RPMI8226 (cell line): ENCODE measurements around the gene CCDC191.

Experiments used
- DNase-seq: peaks from one replicate; pipeline ENCODE4 v3.0.0-alpha.2; 2015

The CCDC191 gene, protein sequence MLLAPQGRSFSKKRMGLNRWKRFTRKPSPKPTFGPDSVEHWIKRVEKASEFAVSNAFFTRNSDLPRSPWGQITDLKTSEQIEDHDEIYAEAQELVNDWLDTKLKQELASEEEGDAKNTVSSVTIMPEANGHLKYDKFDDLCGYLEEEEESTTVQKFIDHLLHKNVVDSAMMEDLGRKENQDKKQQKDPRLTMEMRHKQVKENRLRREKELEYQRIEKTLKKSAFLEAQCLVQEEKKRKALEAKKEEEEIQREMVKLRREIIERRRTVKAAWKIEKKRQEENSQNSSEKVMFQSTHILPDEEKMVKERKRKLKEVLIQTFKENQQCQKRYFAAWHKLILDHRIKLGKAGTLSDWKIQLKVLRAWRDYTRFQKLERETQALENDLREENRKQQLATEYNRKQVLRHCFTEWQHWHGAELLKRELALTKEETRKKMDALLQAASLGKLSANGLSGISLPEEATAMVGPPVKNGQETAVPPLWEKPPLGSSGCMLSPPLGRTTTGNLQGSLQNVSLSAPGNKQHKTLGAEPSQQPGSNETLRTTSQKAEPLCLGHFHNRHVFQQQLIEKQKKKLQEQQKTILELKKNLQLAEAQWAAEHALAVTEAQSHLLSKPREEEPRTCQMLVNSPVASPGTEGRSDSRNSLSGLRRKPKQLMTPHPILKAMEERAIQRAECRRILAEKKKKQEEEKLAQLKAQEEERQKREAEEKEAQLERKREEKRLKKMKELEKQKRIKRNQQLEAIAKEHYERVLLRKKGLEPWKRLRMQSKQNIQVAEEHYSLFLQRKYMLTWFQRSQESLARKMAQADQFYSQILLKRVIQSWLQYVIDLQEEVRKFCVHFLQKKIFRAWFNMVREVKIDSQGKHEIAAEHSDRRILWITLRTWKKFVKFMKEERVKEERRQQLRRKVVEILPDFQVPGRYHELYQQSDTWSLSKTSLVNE

DNA sequence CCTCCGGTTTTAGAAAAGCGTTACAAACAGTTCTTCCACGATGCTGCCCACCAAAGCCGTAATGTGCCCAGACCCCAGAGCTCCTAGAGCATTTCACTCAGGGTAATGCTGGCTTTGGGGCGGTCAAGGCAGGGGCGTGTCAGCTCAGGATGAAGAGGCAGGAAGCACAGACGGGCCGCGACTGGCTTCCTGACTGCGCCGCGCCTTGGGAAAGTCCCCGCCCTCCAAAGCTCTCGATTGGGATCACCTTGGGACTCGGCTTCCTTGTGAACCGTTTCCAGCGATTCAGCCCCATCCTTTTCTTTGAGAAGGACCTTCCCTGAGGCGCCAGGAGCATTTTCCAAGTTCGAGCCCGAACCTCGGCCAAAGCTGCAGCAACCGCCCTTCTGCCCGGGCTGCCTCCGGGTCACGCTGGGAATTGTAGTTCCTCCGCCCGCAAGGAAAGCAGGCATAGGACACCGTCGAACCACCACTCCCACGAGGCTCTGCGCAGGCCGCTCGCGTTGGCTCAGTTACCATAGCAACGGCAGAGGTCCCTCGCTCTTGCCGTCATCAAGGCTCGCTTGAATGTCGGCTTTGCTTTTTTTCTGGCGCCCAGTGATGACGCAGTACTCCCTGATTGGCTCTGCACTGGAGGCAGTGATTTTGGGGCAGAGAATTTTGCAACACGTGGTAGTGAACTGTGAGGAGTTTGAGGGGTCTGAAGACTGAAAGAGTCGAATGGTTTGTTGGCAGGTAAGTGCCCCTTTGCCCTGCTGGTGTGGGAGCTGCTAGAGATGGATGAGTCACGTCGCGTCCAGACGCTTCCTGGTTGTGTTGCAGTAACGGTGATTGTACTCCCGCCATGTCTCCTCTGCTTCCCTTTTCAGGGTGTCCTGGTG lies at the start of gene CCDC191, which contains the start of gene QTRT2:
TSS of gene CCDC191 (minus strand) at position 397 of the 881 bp plus-strand sequence. CDS start at position 337, 60 bp downstream.
TSS of gene QTRT2 (plus strand) at position 608 of the 881 bp plus-strand sequence. CDS start 8,521 bp downstream, outside the sequence.
- peak; percentile 99 for DNase-seq

DNA sequence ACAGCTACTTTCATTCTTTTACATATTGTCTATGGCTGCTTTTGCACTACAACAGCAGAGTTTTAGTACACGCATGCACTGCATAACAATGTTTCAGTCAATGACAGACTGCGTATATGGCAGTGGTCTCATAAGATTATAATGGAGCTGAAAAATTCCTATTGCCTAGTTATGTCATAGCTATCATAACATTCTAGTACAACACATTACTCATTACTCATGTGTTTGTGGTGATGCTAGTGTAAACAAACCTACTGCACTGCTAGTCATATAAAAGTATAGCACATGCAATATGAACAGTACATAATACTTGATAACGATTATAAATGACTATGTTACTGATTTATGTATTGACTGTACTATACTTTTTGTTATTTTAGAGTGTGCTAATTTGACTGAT lies 48.1 kb upstream of the CCDC191 start:
- no peak for DNase-seq

DNA sequence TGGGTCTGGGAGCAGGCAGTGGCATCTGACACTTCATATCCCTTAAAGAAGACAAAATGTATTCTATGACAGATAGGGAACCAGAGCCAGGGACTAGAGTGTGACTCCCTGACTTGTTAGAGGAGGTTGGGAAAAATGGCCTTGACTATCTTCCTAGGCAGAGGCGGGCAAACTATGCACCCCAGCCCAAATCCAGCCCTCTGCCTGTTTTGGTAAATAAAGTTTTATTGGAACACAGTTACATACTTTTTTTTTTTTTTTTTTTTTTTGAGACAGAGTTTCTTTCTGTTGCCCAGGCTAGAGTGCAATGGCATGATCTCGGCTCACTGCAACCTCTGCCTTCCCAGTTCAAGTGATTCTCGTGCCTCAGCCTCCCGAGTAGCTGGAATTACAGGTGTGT lies 47.5 kb upstream of the CCDC191 start:
- no peak for DNase-seq

- DNase-seq = no peak
Observed at GRCh38 chr3:114103181-114103580, 46.9 kb upstream of the CCDC191 start.

DNA sequence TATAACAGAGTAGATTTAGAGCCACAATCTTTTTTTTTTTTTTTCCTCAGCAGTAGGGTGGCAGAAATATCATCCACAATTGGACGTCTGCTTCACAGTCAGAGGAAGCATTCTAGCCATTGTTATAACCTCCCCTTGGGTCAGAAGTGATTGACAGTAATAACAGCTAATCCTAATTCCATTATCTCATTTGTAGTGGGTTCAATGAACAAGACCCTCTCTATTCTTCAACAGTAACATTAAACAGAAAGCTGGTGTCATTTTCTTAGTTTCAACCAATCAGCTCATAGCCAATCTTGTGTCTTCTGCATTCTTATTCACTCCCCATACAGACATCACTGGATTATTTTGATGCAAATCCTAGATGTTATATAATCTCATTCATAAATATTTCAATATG lies 44.8 kb upstream of the CCDC191 start:
- no peak for DNase-seq

DNA sequence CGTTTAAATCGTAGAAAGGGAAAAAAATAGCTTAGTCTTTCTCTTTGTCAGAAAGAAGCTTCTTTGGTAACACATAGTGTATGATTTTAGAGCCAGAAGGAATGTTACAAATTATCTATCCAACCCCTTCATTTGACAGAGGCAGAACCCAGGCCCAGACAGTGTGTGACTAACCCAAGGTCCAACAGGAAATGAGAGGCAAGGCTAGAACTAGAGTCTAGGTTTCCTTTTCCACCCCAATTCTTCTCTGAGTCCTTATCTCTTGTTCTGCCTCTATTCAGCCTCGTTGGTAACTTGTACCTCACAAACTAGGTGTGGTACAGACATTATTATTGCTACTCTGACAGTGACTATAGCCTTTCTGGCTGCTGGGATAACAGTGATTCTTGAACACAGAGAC lies 39.5 kb upstream of the CCDC191 start:
- DNase-seq = no peak

- peak; percentile 11 for DNase-seq
Observed at GRCh38 chr3:114093596-114093995, 37.3 kb upstream of the CCDC191 start.

DNA sequence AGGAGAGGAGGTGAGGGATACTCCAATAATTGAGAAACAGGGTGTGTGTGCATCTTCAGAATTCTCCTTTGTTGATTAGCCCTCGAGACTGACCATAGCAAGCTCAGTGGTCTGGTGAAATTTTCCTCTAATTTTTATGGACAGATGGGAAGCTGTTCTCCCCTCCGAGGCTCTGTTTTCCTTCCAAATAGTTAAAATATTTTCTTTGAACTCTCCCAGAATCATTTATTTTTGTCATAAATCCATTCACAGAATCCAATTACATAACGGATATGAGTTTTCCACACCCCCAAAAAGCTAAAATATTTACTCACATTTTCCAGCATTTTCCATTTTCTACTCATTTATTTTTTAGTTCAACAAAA lies 36.7 kb upstream of the CCDC191 start:
- no peak for DNase-seq

- no peak for DNase-seq
Observed at GRCh38 chr3:114092151-114093015, 36.1 kb upstream of the CCDC191 start.

DNA sequence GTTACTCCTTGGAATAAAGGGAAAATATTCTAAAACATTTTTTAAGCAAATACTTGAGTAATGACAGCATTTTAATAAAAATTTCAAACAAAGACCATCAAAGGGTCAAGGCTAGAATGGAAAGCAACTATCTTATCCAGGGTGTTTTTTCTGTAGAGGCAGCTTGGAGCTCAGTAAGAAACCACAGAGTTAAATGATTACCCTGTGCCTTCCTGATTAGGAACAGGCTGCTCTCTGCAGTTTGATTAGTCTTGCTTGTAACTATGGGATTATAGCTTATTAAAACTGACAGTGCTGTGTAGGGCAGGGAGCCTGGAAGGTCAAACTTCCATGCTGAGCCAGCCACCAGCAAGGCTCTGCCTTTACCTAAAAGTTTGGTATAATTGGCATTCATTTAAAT lies 33.3 kb upstream of the CCDC191 start:
- no peak for DNase-seq

- no peak for DNase-seq
Observed at GRCh38 chr3:114086356-114086755, 30.0 kb upstream of the CCDC191 start.

DNA sequence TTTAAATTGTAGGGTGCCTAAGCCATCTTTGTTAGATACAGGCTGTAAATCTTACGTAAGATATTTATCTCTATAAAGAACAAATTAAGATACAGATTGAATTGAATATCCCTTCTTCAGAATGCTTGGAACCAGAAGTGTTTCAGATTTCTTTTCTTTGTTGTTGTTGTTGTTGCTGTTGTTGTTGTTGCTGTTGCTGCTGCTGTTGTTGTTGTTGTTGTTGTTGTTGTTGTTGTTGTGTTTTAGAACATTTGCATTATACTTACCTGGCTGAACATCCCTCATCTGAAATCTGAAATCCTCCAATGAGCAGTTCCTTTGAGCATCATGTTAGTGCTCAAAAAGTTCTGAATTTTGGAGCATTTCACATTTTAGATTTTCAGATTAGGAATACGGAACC lies 26.8 kb upstream of the CCDC191 start:
- no peak for DNase-seq

DNA sequence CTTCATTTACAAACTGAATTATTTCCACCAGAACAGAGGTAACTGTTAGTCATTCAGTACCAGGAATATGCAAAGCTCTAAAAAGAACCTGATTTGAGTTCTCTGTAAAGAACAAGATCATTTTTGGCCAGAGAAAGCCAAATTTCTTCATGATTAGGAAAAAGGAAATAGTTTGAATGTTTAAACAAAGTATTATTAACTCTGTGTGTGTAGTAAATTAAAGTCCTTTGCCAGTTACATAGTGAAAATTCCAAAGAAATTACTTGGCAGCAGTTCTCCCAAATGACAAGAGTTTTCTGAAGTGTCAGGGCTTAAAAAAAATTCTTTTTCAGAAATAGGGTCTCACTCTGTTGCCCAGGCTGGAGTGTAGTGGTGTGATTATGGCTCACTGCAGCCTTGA lies 24.7 kb upstream of the CCDC191 start:
- DNase-seq = no peak

GRCh38 chr3:114080201-114080600 lies 23.9 kb upstream of the CCDC191 start:
- no peak for DNase-seq

- DNase-seq = no peak
Observed at GRCh38 chr3:114079761-114080160, 23.4 kb upstream of the CCDC191 start.

- DNase-seq = no peak
Observed at GRCh38 chr3:114078126-114078525, 21.8 kb upstream of the CCDC191 start.

GRCh38 chr3:114076711-114077110 lies 20.4 kb upstream of the CCDC191 start:
- no peak for DNase-seq

DNA sequence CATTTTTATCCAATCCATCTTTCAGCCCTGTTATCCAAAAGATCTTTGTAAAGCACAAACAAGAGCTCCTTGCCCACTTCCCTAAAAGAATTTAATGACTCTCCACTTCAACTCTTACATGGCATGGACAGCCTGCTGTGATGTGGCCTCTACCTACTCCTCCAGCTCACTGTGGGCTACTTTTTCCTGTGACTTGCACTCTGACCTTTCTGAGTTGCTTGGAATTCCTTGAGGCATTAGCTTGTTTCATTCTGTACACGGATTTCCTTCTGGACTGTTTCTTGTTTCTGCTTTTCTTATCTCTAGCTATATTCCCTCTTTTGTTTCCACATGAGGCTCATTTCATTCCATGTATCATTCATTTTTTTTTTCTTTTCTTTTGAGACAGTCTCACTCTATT lies 15.5 kb upstream of the CCDC191 start:
- no peak for DNase-seq

- DNase-seq = no peak
Observed at GRCh38 chr3:114068336-114068735, 12.0 kb upstream of the CCDC191 start.

DNA sequence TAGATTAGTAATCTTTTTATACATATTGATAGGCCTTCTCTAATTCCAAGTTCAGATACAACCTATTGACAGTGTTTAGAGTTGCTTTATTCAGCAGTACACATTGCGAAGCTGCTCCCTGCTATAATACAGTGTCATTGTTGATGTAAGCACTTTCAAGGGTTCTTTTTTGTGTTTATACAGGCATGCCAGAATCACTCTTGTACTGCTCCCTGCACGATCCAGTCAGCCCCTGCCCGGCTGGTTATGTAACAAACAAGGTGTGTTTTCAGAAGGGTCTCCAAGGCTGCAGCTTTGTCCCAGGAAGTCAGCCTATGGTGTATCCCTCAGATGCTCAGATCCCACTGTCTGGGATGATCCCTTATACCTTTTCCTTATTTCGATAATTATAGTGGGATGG lies 11.5 kb upstream of the CCDC191 start:
- DNase-seq = no peak

GRCh38 chr3:114060906-114061655 lies 4.8 kb upstream of the CCDC191 start:
- no peak for DNase-seq
